NCI-H1105 treated with DMSO at 0.1 percent for 48 hours (cell line): ENCODE measurements around the gene CTXN1.

Source experiments
- DNase-seq: peaks from one replicate; lab custom pipeline; 2025; lab: John Stamatoyannopoulos, UW

CTXN1 gene

GRCh38 chr19:7914099-7914498 lies 11.8 kb downstream of the CTXN1 start:
- no peak for DNase-seq

GRCh38 chr19:7913652-7914051 lies 12.3 kb downstream of the CTXN1 start:
- DNase-seq = no peak

- DNase-seq = no peak
Measured at GRCh38 chr19:7912697-7913564, 13.0 kb downstream of the CTXN1 start.

- no peak for DNase-seq
Measured at GRCh38 chr19:7912144-7912696, 13.7 kb downstream of the CTXN1 start.

GRCh38 chr19:7911508-7912143 lies 14.3 kb downstream of the CTXN1 start:
- no peak for DNase-seq

- DNase-seq = no peak
Measured at GRCh38 chr19:7910321-7911161, 15.4 kb downstream of the CTXN1 start.

GRCh38 chr19:7909471-7910067 lies 16.4 kb downstream of the CTXN1 start:
- DNase-seq = no peak

- DNase-seq = no peak
Measured at GRCh38 chr19:7908742-7909461, 17.0 kb downstream of the CTXN1 start.

GRCh38 chr19:7908078-7908699 lies 17.7 kb downstream of the CTXN1 start:
- DNase-seq = no peak

GRCh38 chr19:7907544-7907943 lies 18.4 kb downstream of the CTXN1 start:
- DNase-seq = no peak

GRCh38 chr19:7907122-7907521 lies 18.8 kb downstream of the CTXN1 start:
- DNase-seq = no peak

- DNase-seq = no peak
Measured at GRCh38 chr19:7905859-7906258, 20.1 kb downstream of the CTXN1 start.

- no peak for DNase-seq
Measured at GRCh38 chr19:7905268-7905667, 20.7 kb downstream of the CTXN1 start.

GRCh38 chr19:7904074-7905020 lies 21.6 kb downstream of the CTXN1 start:
- no peak for DNase-seq

- DNase-seq = peak; percentile 99
Measured at GRCh38 chr19:7903244-7904073, 22.5 kb downstream of the CTXN1 start, which contains the start of gene MAP2K7. TSS of gene MAP2K7 (plus strand) at chr19:7903877. CDS start at chr19:7903945, 68 bp downstream.

GRCh38 chr19:7902796-7903243 lies 23.1 kb downstream of the CTXN1 start:
- no peak for DNase-seq

- DNase-seq = no peak
Measured at GRCh38 chr19:7901337-7901736, 24.6 kb downstream of the CTXN1 start.

GRCh38 chr19:7900931-7901330 lies 25.0 kb downstream of the CTXN1 start:
- DNase-seq = no peak
